PC-3 (cell line): ENCODE data around the gene PPP2R3B. TPM values are rescaled to one million over a fixed set of nuclear protein-coding genes. Genes with fewer than 3 reads are reported as not detected.
"Not testable (repeated sequence)": the region's sequence is repeated elsewhere in the genome, so short reads cannot be mapped to it uniquely, and the experiment has no call there.

Experiments used
- ATAC-seq: fragments of 200-7000 bp; cut with Tn5 transposase; 2 replicates; pipeline ENCODE4 v1.9.1; 2020; ENCODE audit warnings: mild to moderate bottlenecking, moderate library complexity
- BruUV-seq: library from RNA; stranded (reverse); fragments of 400-500 nt; replicated peaks from 2 replicates; lab custom pipeline; 2021; lab: Mats Ljungman, UMichigan
- CTCF ChIA-PET: fragments of 300-600 bp; sonication (Branson Sonifier 250); formaldehyde crosslinking; loops from one replicate; lab custom pipeline; 2022; ENCODE audit warnings: antibody characterized with exemption; lab: Charles Lee
- POLR2A ChIA-PET: fragments of 300-600 bp; sonication (Branson Sonifier 250); formaldehyde crosslinking; loops from one replicate; lab custom pipeline; 2022; ENCODE audit warnings: antibody characterized with exemption; ENCODE audit not compliant: unreplicated experiment; lab: Charles Lee
- DNase-seq: peaks from one replicate; pipeline ENCODE4 v3.0.0-alpha.2; 2015
- H2AFZ ChIP-seq: fragments of 300-600 bp; sonication (generic); 2 replicates; pipeline ENCODE4 v1.6.0; 2016; ENCODE audit warnings: antibody characterized with exemption, low read length
- H3F3A ChIP-seq: fragments of 300-600 bp; sonication (generic); one replicate; pipeline ENCODE4 v1.6.0; 2017; ENCODE audit warnings: antibody characterized with exemption, low read length, control low read depth, mild to moderate bottlenecking; ENCODE audit not compliant: unreplicated experiment
- H3K27ac ChIP-seq: fragments of 300-600 bp; sonication (generic); 2 replicates; pipeline ENCODE4 v1.5.1; 2016; ENCODE audit warnings: mild to moderate bottlenecking, low read length
- H3K27me3 ChIP-seq: fragments of 300-600 bp; sonication (generic); 2 replicates; pipeline ENCODE4 v1.6.1; 2016; ENCODE audit warnings: low read length, mixed read lengths
- H3K36me3 ChIP-seq: fragments of 300-600 bp; sonication (generic); 2 replicates; pipeline ENCODE4 v1.6.1; 2016; ENCODE audit warnings: low read depth, mixed run types, low read length, mixed read lengths
- H3K4me1 ChIP-seq: fragments of 300-600 bp; sonication (generic); 2 replicates; pipeline ENCODE4 v1.5.1; 2016; ENCODE audit warnings: low read length; ENCODE audit not compliant: insufficient read depth
- H3K4me2 ChIP-seq: fragments of 300-600 bp; sonication (generic); 2 replicates; pipeline ENCODE4 v1.6.0; 2016; ENCODE audit warnings: low read length
- H3K4me3 ChIP-seq: fragments of 300-600 bp; sonication (generic); 2 replicates; pipeline ENCODE4 v1.5.1; 2016; ENCODE audit warnings: mild to moderate bottlenecking, low read length, mixed read lengths
- H3K79me2 ChIP-seq: fragments of 300-600 bp; sonication (generic); 2 replicates; pipeline ENCODE4 v1.6.1; 2017; ENCODE audit warnings: low read length, mixed read lengths
- H3K9ac ChIP-seq: fragments of 300-600 bp; sonication (generic); 2 replicates; pipeline ENCODE4 v1.6.0; 2016; ENCODE audit warnings: mild to moderate bottlenecking, low read length
- H3K9me2 ChIP-seq: fragments of 300-600 bp; sonication (generic); replicated peaks from 2 replicates; pipeline ENCODE4 v1.6.1; 2016; ENCODE audit warnings: mixed run types, low read length, mixed read lengths
- H3K9me3 ChIP-seq: fragments of 300-600 bp; sonication (generic); 2 replicates; pipeline ENCODE4 v1.6.1; 2016; ENCODE audit warnings: low read length, mixed read lengths
- H4K20me1 ChIP-seq: fragments of 300-600 bp; sonication (generic); 2 replicates; pipeline ENCODE4 v1.6.1; 2016; ENCODE audit warnings: low read length, mixed read lengths
- CTCF ChIP-seq: fragments of 300-600 bp; sonication (generic); conservative IDR thresholded peaks from 2 replicates; pipeline ENCODE4 v1.5.1; 2017; ENCODE audit warnings: antibody characterized with exemption, low read depth, mild to moderate bottlenecking, low read length
- EZH2 ChIP-seq: fragments of 300-600 bp; sonication (generic); IDR thresholded peaks from one replicate; pipeline ENCODE4 v1.6.1; 2017; ENCODE audit warnings: antibody characterized with exemption, mild to moderate bottlenecking, low read length; ENCODE audit not compliant: unreplicated experiment
- EZH2phosphoT487 ChIP-seq: fragments of 300-600 bp; sonication (generic); IDR thresholded peaks from 2 replicates; pipeline ENCODE4 v1.6.1; 2018; ENCODE audit warnings: mild to moderate bottlenecking, antibody characterized with exemption, low read length, borderline replicate concordance
- intact Hi-C: fragments of 100-400 bp; cut with micrococcal nuclease; formaldehyde crosslinking; loops from 2 replicates; pipeline ENCODE4 v1.9.0; 2023
- total RNA-seq: library from RNA; depleted of rRNA; stranded (reverse); fragments of >200 nt; gene quantifications from 2 replicates; pipeline ENCODE4 v1.2.3, GENCODE V29; 2014

Gene PPP2R3B
- total RNA-seq, 1 experiment from 2014 or later, result 35.4 TPM

- no peak overlapping the region for H3K4me3 ChIP-seq
- ChIA-PET CTCF (no interaction called here), POLR2A (no interaction called here)
- no peak overlapping the region for H3K27ac ChIP-seq
- no peak for TF ChIP-seq CTCF
- TF ChIP-seq EZH2, result no peak
- TF ChIP-seq EZH2phosphoT487, result no peak
- no peak overlapping the region for H3K9ac ChIP-seq
- no peaks in the 10 kb centered on the region for H3K9me3 ChIP-seq
- no peaks in the 10 kb centered on the region for H3F3A ChIP-seq
- intact Hi-C loops, result no loop called here
- H3K4me2 ChIP-seq, result no peak overlapping the region
- H3K9me2 ChIP-seq, result no peaks in the 10 kb centered on the region
- no peaks in the 10 kb centered on the region for H3K27me3 ChIP-seq
- BruUV-seq, result no TSS peak
- no peak overlapping the region for H2AFZ ChIP-seq
- ATAC-seq (no peak), DNase-seq (no peak)
- H3K79me2 ChIP-seq, result no peaks in the 10 kb centered on the region
- H3K36me3 ChIP-seq, result no peaks in the 10 kb centered on the region
- 0 out of 2 replicates have a peak, but pooled peaks cover 4% of the 10 kb centered on the region for H3K4me1 ChIP-seq
- H4K20me1 ChIP-seq, result no peaks in the 10 kb centered on the region
Measured at GRCh38 chrX:384861-385260, 1.8 kb downstream of the PPP2R3B start.

GRCh38 chrX:378443-378842 lies 8.3 kb downstream of the PPP2R3B start:
- H3K27ac ChIP-seq, result no peak overlapping the region
- POLR2A ChIA-PET, result no interaction called here
- CTCF ChIA-PET, result no interaction called here
- no peak overlapping the region for H3K4me2 ChIP-seq
- H4K20me1 ChIP-seq, result 0 out of 2 replicates have a peak, but pooled peaks cover 2% of the 10 kb centered on the region
- intact Hi-C loops, result no loop called here
- BruUV-seq, result no TSS peak
- TF ChIP-seq EZH2phosphoT487 (no peak), CTCF (no peak), EZH2 (no peak)
- no peaks in the 10 kb centered on the region for H3K27me3 ChIP-seq
- no peaks in the 10 kb centered on the region for H3K36me3 ChIP-seq
- H3K9me2 ChIP-seq, result no peaks in the 10 kb centered on the region
- H2AFZ ChIP-seq, result no peak overlapping the region
- no peaks in the 10 kb centered on the region for H3K9me3 ChIP-seq
- no peaks in the 10 kb centered on the region for H3K79me2 ChIP-seq
- H3K4me1 ChIP-seq, result 0 out of 2 replicates have a peak, but pooled peaks cover 3% of the 10 kb centered on the region
- DNase-seq (no peak), ATAC-seq (no peak)
- H3K4me3 ChIP-seq, result no peak overlapping the region
- no peaks in the 10 kb centered on the region for H3F3A ChIP-seq
- H3K9ac ChIP-seq, result no peak overlapping the region

- H3K79me2 ChIP-seq, H3K27ac ChIP-seq, H4K20me1 ChIP-seq, H3K36me3 ChIP-seq, BruUV-seq, intact Hi-C loops, H3K27me3 ChIP-seq, POLR2A ChIA-PET, DNase-seq, H3K9me3 ChIP-seq, H3K4me3 ChIP-seq, H2AFZ ChIP-seq, H3K9ac ChIP-seq, H3K9me2 ChIP-seq, H3F3A ChIP-seq, ATAC-seq, H3K4me2 ChIP-seq, H3K4me1 ChIP-seq, CTCF ChIA-PET: not testable (repeated sequence)
Measured at GRCh38 chrX:376206-376605, 10.5 kb downstream of the PPP2R3B start.
